GM19395 (cell line): ENCODE measurements around the gene C1D.
A peak's percentile ranks its signal among the peaks of the same experiment; 100 is the strongest.

Source experiments
- ATAC-seq: cut with Tn5 transposase; IDR thresholded peaks from one replicate; pipeline ENCODE4 v1.9.1; 2021; ENCODE audit warnings: mild to moderate bottlenecking, moderate library complexity; ENCODE audit not compliant: unreplicated experiment

The C1D gene

DNA sequence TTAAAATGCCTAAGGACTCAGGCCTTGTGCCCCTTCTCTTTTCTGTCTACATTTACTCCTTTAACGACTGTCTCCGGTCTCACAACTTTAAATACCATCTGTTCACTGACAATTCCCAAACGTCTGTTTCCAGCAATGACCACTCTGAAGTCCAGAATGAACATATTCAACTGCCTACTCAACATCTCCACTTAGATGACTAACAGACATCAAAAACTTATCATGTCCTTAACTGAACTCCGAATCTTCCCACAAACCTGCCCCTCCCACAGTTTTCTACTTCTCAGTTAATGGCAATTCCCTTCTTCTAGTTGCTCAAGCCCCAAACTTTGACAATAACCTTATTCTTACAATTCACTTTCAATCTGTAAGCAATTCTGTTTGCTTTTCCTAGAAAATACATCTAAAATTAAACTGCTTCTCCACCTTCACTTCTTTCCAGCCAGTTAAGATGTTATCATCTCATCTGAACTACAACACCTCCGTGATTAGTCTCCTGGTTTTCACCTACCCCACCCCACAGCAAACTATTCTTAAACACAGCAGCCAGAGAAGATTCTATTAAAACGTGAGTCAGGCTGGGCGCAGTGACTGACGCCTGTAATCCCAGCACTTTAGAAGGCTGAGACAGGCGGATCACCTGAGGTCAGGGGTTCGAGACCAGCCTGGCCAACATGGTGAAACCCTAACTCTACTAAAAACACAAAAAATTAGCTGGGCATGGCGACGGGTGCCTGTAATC, 2.8 kb downstream of the C1D start:
- ATAC-seq = no peak

- ATAC-seq = no peak
These were observed 5.0 kb downstream of the C1D start for GRCh38 chr2:68057658-68058396.

- ATAC-seq = no peak
These were observed 9.9 kb downstream of the C1D start for GRCh38 chr2:68052717-68053422.

- peak; percentile 70 for ATAC-seq
These were observed 12.5 kb downstream of the C1D start for GRCh38 chr2:68050353-68050752.

DNA sequence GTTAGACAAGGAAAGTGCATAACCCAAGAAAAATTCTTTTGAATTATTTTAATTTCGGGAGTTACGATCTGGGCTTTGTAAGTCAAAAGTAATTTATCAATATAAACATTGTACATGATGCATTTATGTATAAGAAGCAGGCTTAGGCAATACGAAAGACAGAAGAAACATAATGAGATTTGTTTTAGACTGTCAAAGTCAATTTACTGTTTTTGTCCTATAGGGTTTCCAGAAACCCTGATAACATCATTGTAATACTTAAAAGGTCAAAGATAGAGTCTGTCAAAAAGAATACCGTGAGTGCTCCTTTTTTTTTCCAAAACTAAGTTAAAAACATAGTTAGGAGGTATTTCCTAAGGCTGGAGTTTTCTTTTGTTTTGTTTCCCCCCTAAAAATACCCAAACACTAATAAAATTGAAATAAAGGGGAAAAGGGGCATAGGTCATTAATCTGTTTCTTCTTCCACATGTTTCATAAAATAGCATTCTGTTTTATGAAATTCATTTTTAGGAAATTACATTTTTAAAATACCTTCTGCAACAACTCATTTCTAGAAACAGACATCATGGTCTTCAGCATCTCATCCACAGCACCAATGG, 16.1 kb downstream of the C1D start:
- no peak for ATAC-seq

DNA sequence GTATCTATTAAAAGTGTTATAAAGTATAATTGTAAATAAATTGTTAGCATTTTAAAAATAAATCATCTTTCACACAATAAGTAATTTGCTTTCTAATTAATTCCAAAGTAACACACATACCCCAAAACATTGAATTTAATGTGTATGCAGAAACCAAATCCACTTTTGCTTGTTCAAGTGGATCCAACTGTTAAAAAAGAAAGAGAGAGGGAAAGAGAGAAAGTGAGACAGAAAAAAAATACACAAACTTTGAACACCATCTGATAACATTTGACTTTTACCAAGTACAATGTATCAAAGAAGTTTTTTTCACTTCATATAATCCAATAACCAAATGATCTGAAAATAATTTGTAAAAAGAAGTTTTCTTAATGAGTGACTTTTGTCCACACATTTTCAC, 16.6 kb downstream of the C1D start:
- no peak for ATAC-seq

DNA sequence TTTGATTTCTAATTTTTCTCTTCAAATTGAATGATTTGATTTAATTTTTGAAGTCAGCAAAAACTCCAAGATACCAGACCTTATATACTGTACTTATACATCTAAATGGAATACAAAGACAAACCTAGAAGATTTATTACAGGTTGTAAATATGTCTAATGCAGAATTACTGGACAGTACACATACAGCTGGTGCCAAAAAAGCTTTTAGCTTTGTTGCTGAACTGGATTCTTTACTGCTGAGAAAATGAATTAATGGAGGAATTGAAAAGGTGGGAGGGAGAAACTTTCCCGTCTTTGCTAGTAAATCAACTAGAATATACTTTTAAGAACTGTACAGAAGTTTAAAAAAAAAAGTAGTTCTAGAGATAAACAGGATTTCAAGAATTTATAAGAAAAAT, 17.5 kb downstream of the C1D start:
- ATAC-seq = no peak

DNA sequence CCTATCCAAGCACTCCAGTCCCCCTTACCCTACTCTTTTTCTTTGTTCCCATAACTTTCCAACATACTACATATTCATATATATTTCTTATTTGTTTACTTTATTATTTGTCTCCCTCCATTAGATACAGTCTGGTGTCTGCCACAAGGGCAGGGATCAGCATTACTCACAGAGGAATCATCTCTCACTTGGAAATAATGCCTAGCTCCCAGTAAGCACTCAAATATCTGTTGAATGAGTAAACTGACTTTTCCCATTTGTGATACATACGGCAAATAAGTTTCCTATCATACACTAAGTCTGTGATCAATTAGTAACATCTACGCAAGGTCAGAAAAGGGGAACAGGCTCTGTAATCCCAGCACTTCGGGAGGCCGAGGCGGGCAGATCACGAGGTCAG, 18.7 kb downstream of the C1D start:
- no peak for ATAC-seq

GRCh38 chr2:68043695-68044094, 19.1 kb downstream of the C1D start:
- ATAC-seq = no peak

GRCh38 chr2:68043032-68043431, 19.8 kb downstream of the C1D start:
- no peak for ATAC-seq

DNA sequence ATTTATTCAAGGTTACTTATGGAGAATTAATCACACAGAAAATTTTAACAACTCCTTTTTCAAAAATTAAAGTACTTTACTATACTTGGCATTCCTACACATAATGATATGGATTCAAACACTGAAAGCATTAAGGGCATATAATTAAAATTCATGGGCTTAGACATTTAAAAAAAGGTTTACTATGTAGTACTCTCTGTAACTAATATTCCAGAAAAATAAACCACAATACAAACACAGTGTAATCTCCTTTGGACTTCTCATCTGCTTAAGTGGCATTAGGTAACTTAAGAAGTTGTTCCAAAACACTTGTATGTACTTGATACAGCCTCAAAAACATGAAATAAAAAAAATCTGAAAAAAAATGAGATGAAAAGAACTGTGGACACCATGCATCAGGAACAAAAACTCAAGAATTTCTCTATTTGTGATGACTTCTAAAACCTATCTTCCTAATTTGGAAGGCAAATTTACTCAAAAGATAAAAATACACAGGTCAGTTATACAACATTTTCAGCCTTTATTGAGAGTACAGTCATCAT, 21.0 kb downstream of the C1D start:
- ATAC-seq = no peak

DNA sequence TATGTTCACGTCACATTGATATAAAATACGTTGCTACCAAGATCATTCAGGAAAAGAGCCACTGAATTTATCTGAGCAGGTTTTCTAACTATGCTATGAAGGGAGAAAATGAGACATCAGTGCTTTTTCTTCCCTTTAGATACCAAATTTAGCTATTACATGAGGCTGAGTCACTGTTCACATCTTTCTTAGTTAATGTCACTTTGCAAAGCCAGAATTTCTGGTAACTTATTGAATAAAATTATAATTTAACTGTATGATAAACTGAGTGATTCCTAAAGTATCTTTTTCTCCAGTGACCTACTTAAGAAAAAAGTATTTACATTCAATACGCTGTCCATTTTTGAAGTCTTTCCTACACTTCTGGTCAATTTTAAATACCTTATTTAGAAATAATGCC, 22.7 kb downstream of the C1D start:
- ATAC-seq = no peak

DNA sequence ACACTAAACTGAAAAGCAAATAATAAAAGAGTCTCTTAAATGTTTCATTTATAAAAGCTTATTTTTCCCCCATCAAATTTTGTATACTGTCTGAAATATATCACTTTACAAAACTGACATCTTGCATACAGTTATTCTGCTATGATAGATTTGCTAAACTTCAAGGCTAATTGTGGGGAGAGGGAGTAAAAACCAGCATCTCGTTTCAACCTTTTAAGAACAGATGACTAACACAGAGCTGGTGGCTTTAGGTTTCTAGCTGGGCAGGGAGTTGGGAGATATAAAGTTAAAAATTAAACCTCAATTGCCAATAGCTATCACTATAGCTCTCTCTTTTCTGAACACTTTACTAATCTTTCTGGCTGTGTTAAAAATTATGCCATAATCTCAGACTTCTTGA, 23.5 kb downstream of the C1D start:
- ATAC-seq = no peak

DNA sequence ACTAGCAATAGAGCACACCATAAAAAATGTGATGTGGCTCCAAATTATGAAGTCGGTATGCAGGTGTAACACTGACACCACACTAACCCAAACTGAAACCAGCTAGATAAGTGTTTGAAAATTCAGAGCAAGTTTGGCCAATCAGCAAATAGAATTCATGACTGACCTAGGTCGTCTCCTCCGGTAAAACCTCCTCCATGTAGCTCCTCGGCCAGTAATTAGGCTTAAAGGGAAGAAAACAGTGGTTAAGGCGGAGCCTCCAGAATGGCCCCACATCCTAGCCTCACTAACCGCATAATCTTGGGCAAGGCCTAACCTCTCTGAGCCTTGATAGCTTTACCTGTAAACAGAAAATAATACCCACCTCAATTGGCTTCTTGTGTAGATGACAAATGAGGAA, 30.1 kb downstream of the C1D start:
- no peak for ATAC-seq

- peak; percentile 88 for ATAC-seq
These were observed 31.2 kb downstream of the C1D start for GRCh38 chr2:68031542-68032160.

DNA sequence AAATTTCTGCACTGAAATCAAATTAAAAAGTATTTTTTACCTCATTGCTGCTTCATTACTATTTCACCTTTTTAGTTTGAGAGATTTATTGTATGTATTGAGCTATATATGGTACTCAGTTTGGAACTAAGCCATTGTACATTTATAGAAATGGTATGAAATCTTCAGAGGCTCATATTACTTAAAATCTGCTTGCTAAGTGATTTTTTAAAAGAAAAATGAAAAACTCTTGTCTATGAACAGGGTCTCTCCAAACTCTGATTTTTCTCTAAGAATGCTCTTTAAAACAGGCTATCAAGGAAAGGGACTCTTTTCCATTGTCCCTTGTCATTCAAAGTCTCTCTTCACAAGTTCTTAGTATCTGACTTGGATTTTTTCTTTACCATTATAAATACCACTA, 31.8 kb downstream of the C1D start:
- no peak for ATAC-seq

- ATAC-seq = no peak
These were observed 32.3 kb downstream of the C1D start for GRCh38 chr2:68030529-68030928.

DNA sequence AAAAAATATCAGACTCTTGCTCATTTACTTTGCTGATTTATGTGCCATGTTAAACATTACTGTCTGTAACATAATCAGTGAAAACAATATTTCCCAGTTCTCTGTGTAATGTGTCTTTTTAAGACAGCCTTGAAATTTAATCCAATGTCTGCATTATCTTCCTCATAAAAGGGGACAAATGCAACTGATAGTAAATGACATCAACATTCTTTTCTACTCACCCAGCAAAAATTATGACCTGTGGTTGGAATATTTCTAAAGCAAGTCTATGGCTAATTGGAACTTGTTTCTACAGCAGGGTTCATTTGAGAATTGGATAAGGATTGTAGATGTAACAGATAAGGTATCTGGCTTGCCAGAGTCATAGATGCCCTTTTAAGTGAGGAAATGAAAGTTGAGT, 34.8 kb downstream of the C1D start:
- no peak for ATAC-seq

DNA sequence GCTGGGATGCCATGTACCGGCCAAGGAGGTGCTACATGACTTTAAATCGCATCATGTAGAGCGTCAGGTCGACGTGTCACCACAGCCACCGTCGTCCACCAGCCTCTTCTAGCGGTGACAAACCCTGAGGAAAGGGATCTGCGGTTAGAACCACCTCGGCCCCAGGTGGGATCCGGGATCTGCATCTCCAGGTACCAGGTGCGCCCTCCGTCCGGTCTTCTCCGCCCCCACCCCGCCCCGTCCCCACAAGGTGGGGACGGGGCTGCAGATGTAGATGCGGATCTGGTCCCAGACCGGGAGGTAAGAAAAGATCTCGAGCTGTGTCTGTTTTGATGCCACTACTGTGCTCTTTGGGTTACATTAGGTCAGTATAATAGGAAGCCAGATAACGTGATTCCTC, 38.4 kb downstream of the C1D start:
- ATAC-seq = no peak

DNA sequence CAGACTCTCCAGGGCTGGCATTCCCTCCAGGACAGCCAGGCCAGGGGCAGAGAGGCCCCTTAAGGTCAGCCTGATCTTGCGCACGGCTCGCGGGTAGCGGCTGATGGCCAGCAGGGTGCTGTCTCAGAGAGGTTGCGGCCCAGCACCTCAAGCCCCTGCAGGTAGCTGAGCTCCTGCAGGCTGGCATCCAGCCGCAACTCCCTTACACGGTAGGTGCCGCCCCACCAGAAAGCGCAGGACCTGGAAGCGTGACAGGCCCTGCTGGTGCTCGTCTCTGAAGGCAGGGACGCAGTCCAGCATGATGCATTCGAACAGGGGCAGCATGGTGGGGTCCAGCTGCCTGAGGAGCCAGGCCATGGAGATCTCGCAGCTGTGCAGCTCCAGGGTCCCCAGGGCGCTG, 38.9 kb downstream of the C1D start:
- ATAC-seq = no peak

GRCh38 chr2:68018727-68019126, 44.1 kb downstream of the C1D start:
- no peak for ATAC-seq
